HepG2 (cell line): ENCODE results near the gene SLC13A3. TPM values are rescaled to one million over a fixed set of nuclear protein-coding genes. Genes with fewer than 3 reads are reported as not detected.
A peak's percentile ranks its signal among the peaks of the same experiment; 100 is the strongest.

Experiments used
- AKAP8 ChIP-seq: sonication (generic); formaldehyde crosslinking; IDR thresholded peaks from 2 replicates; pipeline ENCODE4 v1.5.1; 2020; ENCODE audit warnings: mild to moderate bottlenecking, missing genetic modification reagents
- ARID2 ChIP-seq: sonication (generic); formaldehyde crosslinking; IDR thresholded peaks from 2 replicates; pipeline ENCODE4 v1.8.1; 2022; ENCODE audit warnings: mild to moderate bottlenecking, missing genetic modification reagents, borderline replicate concordance
- ARNT2 ChIP-seq: sonication (generic); formaldehyde crosslinking; IDR thresholded peaks from 2 replicates; pipeline ENCODE4 v1.8.0; 2022; ENCODE audit warnings: mild to moderate bottlenecking, low read depth, missing genetic modification reagents, moderate library complexity
- CTCF ChIP-seq: sonication (generic); formaldehyde crosslinking; IDR thresholded peaks from 2 replicates; pipeline ENCODE4 v1.5.0; 2020; ENCODE audit warnings: mild to moderate bottlenecking, missing genetic modification reagents, moderate library complexity
- DBP ChIP-seq: sonication (generic); formaldehyde crosslinking; IDR thresholded peaks from 2 replicates; pipeline ENCODE4 v1.4.0; 2020; ENCODE audit warnings: missing genetic modification reagents; ENCODE audit errors: not compliant biosample characterization
- GABPA ChIP-seq, 2 experiments: IDR thresholded peaks; 2 replicates each; pipeline ENCODE4 v1.6.1; 2011 to 2016; ENCODE audit warnings: low read depth in 2 of 2, low read length in 1 of 2, missing biosample characterization in 1 of 2, missing genetic modification characterization in 1 of 2
- HDAC2 ChIP-seq: sonication (generic); formaldehyde crosslinking; IDR thresholded peaks from 2 replicates; pipeline ENCODE4 v1.4.0; 2020; ENCODE audit warnings: missing genetic modification reagents
- IRF2 ChIP-seq: IDR thresholded peaks from 2 replicates; pipeline ENCODE4 v1.6.1; 2018; ENCODE audit warnings: missing genetic modification reagents, missing compliant biosample characterization
- IRF9 ChIP-seq: sonication (generic); formaldehyde crosslinking; IDR thresholded peaks from 2 replicates; pipeline ENCODE4 v1.8.0; 2022; ENCODE audit warnings: missing genetic modification reagents, mild to moderate bottlenecking, borderline replicate concordance
- KLF16 ChIP-seq, 2 experiments: sonication (generic) in 1 of 2; formaldehyde crosslinking in 1 of 2; IDR thresholded peaks; 2 replicates each; pipeline versions ENCODE4 v1.6.1 to v1.8.0; 2016 to 2023; ENCODE audit warnings: missing genetic modification reagents in 2 of 2, missing compliant biosample characterization in 1 of 2
- MXD1 ChIP-seq: sonication (generic); formaldehyde crosslinking; IDR thresholded peaks from 2 replicates; pipeline ENCODE4 v1.4.0; 2020; ENCODE audit warnings: mild to moderate bottlenecking, missing genetic modification reagents
- NR2F2 ChIP-seq: IDR thresholded peaks from 2 replicates; pipeline ENCODE4 v1.6.1; 2012; ENCODE audit warnings: low read depth, inconsistent platforms, borderline replicate concordance
- RFX3 ChIP-seq: IDR thresholded peaks from 2 replicates; pipeline ENCODE4 v1.6.1; 2016; ENCODE audit warnings: missing biosample characterization, missing genetic modification reagents
- SIN3B ChIP-seq: fragments of 150-350 bp; IDR thresholded peaks from 2 replicates; pipeline ENCODE4 v1.6.1; 2014; ENCODE audit warnings: low read length
- SMC3 ChIP-seq: IDR thresholded peaks from 2 replicates; pipeline ENCODE4 v1.6.1; 2011; ENCODE audit warnings: low read length, improper control_type of control experiment
- THAP7 ChIP-seq: sonication (generic); formaldehyde crosslinking; IDR thresholded peaks from 2 replicates; pipeline ENCODE4 v1.8.1; 2023; ENCODE audit warnings: mild to moderate bottlenecking, missing genetic modification reagents
- TSC22D2 ChIP-seq: sonication (generic); formaldehyde crosslinking; IDR thresholded peaks from 2 replicates; pipeline ENCODE4 v1.5.1; 2020; ENCODE audit warnings: missing genetic modification reagents, mild to moderate bottlenecking, borderline replicate concordance
- XRCC5 ChIP-seq: fragments of 200-400 bp; formaldehyde crosslinking; optimal IDR thresholded peaks from 2 replicates; pipeline ENCODE3; 2017; ENCODE audit warnings: mild to moderate bottlenecking, low read length
- ZBTB20 ChIP-seq: sonication (generic); formaldehyde crosslinking; IDR thresholded peaks from 2 replicates; pipeline ENCODE4 v1.8.1; 2023; ENCODE audit warnings: missing genetic modification reagents, low read depth, mild to moderate bottlenecking, borderline replicate concordance
- ZNF138 ChIP-seq: sonication (generic); formaldehyde crosslinking; IDR thresholded peaks from 2 replicates; pipeline ENCODE4 v1.5.0; 2020; ENCODE audit warnings: mild to moderate bottlenecking, low read depth, missing genetic modification reagents
- ZNF230 ChIP-seq: sonication (generic); formaldehyde crosslinking; IDR thresholded peaks from 2 replicates; pipeline ENCODE4 v1.4.0; 2020; ENCODE audit warnings: mild to moderate bottlenecking, missing genetic modification reagents
- ZNF235 ChIP-seq: sonication (generic); formaldehyde crosslinking; IDR thresholded peaks from 2 replicates; pipeline ENCODE4 v1.8.1; 2023; ENCODE audit warnings: mild to moderate bottlenecking, missing genetic modification reagents, borderline replicate concordance
- ZNF24 ChIP-seq: fragments of 450-650 bp; IDR thresholded peaks from 2 replicates; pipeline ENCODE4 v1.6.1; 2017; ENCODE audit warnings: antibody characterized with exemption, mild to moderate bottlenecking
- ZNF607 ChIP-seq: sonication (generic); formaldehyde crosslinking; IDR thresholded peaks from 2 replicates; pipeline ENCODE4 v1.5.1; 2020; ENCODE audit warnings: missing genetic modification reagents, mild to moderate bottlenecking, borderline replicate concordance
- ZNF7 ChIP-seq: IDR thresholded peaks from 2 replicates; pipeline ENCODE4 v1.6.1; 2016; ENCODE audit warnings: missing biosample characterization, missing genetic modification reagents
- polyA plus RNA-seq, 8 experiments: library from polyadenylated mRNA; depleted of rRNA in 3 of 8; stranded (reverse) in 7 of 8; unstranded in 1 of 8; fragments of >200 nt; fragmentation: Illumina TruSeq in 4 of 8; extraction: Trizol in 4 of 8; gene quantifications; 2 replicates each; pipeline versions ENCODE4 v1.2.1 to v1.2.3, GENCODE V29; 2011 to 2016; ENCODE audit warnings: low read depth in 4 of 8, missing spikeins in 1 of 8, mixed read lengths in 1 of 8; ENCODE audit not compliant: insufficient read depth in 1 of 8
- total RNA-seq, 5 experiments: library from RNA; depleted of rRNA; stranded (reverse); fragments of >200 nt; fragmentation: Illumina TruSeq; extraction: Trizol; gene quantifications; 2 replicates each; pipeline ENCODE4 v1.2.3, GENCODE V29; 2016; ENCODE audit warnings: low read depth in 1 of 5

SLC13A3 gene
- total and polyA plus RNA-seq, 2 of the 13 experiments (the other 11 are each of a cell fraction or from before 2014, with no cell fraction given) = 66.5 to 76.0 TPM

- TF ChIP-seq CTCF (CRISPR knock-in tag) (peak; percentile 62), ZBTB20 (CRISPR knock-in tag) (no peak; the same call in 1 of the 2 replicates), ZNF607 (CRISPR knock-in tag) (no peak), ARID2 (CRISPR knock-in tag) (no peak), ZNF24 (no peak), ZNF230 (CRISPR knock-in tag) (0 out of 2 replicates have a peak, but pooled peaks have one; percentile 1), THAP7 (CRISPR knock-in tag) (no peak), TSC22D2 (CRISPR knock-in tag) (no peak), HDAC2 (CRISPR knock-in tag) (peak; percentile 30; the same call in 1 of the 2 replicates), ZNF235 (CRISPR knock-in tag) (no peak), ZNF138 (CRISPR knock-in tag) (no peak), IRF9 (CRISPR knock-in tag) (no peak), ARNT2 (CRISPR knock-in tag) (no peak), ZNF7 (no peak), NR2F2 (0 out of 2 replicates have a peak, but pooled peaks have one; percentile 11), AKAP8 (no peak), XRCC5 (no peak), SIN3B (no peak), DBP (no peak), RFX3 (CRISPR knock-in tag) (no peak), SMC3 (peak; percentile 5), KLF16 (CRISPR knock-in tag; IDR thresholded peaks at IDR 0.05) (no peak), IRF2 (no peak), MXD1 (no peak), GABPA (IDR thresholded peaks at IDR 0.05; ENCODE audit: low read depth, low read length) (no peak), GABPA (CRISPR knock-in tag; IDR thresholded peaks at IDR 0.05; ENCODE audit: low read depth) (no peak)
Observed at GRCh38 chr20:46607849-46608497, 43.3 kb downstream of the SLC13A3 start (continued).
